Measurements from ENCODE around the gene AIG1.

Gene AIG1

GRCh38 chr6:143210420-143210819, 149.7 kb downstream of the AIG1 start:
- DNase-seq, result no peak
- ATAC-seq (ENCODE audit: insufficient read depth, low read depth), result no peak
- no peak for TF ChIP-seq EZH2 (IDR thresholded peaks at IDR 0.05; ENCODE audit: borderline replicate concordance, low read depth, low read length, severe bottlenecking)
- TF ChIP-seq CTCF (IDR thresholded peaks at IDR 0.05; ENCODE audit: borderline replicate concordance, extremely low read depth, low read length, poor library complexity, severe bottlenecking), result no peak

GRCh38 chr6:143213859-143214376, 153.2 kb downstream of the AIG1 start:
- Histone ChIP-seq H3K27me3 (ENCODE audit: insufficient read depth, low read length, poor library complexity) (no peaks in the 10 kb centered on the region), H3K4me3 (ENCODE audit: low read depth in 1 of 2, low read length in 2 of 2) (no peak overlapping the region), H3K9ac (ENCODE audit: low read depth, low read length) (no peak overlapping the region), H3K79me2 (ENCODE audit: insufficient read depth, low read length) (no peaks in the 10 kb centered on the region), H2AFZ (ENCODE audit: low read depth, low read length) (no peak overlapping the region), H3K4me2 (ENCODE audit: insufficient read depth, low read length) (no peak overlapping the region), H3K36me3 (ENCODE audit: insufficient read depth, low read length) (no peaks in the 10 kb centered on the region), H3K27ac (ENCODE audit: low read length) (no peak overlapping the region), H3K4me1 (ENCODE audit: insufficient read depth, low read length) (no peaks in the 10 kb centered on the region), H4K20me1 (ENCODE audit: insufficient read depth, low read length) (no peaks in the 10 kb centered on the region), H3K9me3 (ENCODE audit: insufficient read depth, low read length, severe bottlenecking) (no peaks in the 10 kb centered on the region)
- TF ChIP-seq EZH2 (IDR thresholded peaks at IDR 0.05; ENCODE audit: borderline replicate concordance, low read depth, low read length, severe bottlenecking) (no peak), CTCF (IDR thresholded peaks at IDR 0.05; ENCODE audit: borderline replicate concordance, extremely low read depth, low read length, poor library complexity, severe bottlenecking) (no peak)
- ATAC-seq (ENCODE audit: insufficient read depth, low read depth) (no peak), DNase-seq (no peak)

More at GRCh38 chr6:143210420-143210819, 149.7 kb downstream of the AIG1 start:
- H3K27me3 ChIP-seq (ENCODE audit: insufficient read depth, low read length, poor library complexity), result no peaks in the 10 kb centered on the region
- no peaks in the 10 kb centered on the region for H3K4me1 ChIP-seq (ENCODE audit: insufficient read depth, low read length)
- no peak overlapping the region for H3K4me3 ChIP-seq (ENCODE audit: low read depth in 1 of 2, low read length in 2 of 2)
- no peaks in the 10 kb centered on the region for H3K36me3 ChIP-seq (ENCODE audit: insufficient read depth, low read length)
- no peak overlapping the region for H2AFZ ChIP-seq (ENCODE audit: low read depth, low read length)
- no peaks in the 10 kb centered on the region for H4K20me1 ChIP-seq (ENCODE audit: insufficient read depth, low read length)
- no peak overlapping the region for H3K27ac ChIP-seq (ENCODE audit: low read length)
- H3K9ac ChIP-seq (ENCODE audit: low read depth, low read length), result no peak overlapping the region
- H3K9me3 ChIP-seq (ENCODE audit: insufficient read depth, low read length, severe bottlenecking), result no peaks in the 10 kb centered on the region
- H3K4me2 ChIP-seq (ENCODE audit: insufficient read depth, low read length), result no peak overlapping the region
- no peaks in the 10 kb centered on the region for H3K79me2 ChIP-seq (ENCODE audit: insufficient read depth, low read length)

- H3K4me3 ChIP-seq (ENCODE audit: low read depth in 1 of 2, low read length in 2 of 2), result no peak overlapping the region
- H3K4me1 ChIP-seq (ENCODE audit: insufficient read depth, low read length), result no peaks in the 10 kb centered on the region
- no peaks in the 10 kb centered on the region for H3K79me2 ChIP-seq (ENCODE audit: insufficient read depth, low read length)
- H3K27me3 ChIP-seq (ENCODE audit: insufficient read depth, low read length, poor library complexity), result no peaks in the 10 kb centered on the region
- H3K27ac ChIP-seq (ENCODE audit: low read length), result no peak overlapping the region
- H3K9me3 ChIP-seq (ENCODE audit: insufficient read depth, low read length, severe bottlenecking), result no peaks in the 10 kb centered on the region
- no peaks in the 10 kb centered on the region for H3K36me3 ChIP-seq (ENCODE audit: insufficient read depth, low read length)
- ATAC-seq (ENCODE audit: insufficient read depth, low read depth) (no peak), DNase-seq (no peak)
- no peak overlapping the region for H2AFZ ChIP-seq (ENCODE audit: low read depth, low read length)
- H3K9ac ChIP-seq (ENCODE audit: low read depth, low read length), result no peak overlapping the region
- no peak for TF ChIP-seq CTCF (IDR thresholded peaks at IDR 0.05; ENCODE audit: borderline replicate concordance, extremely low read depth, low read length, poor library complexity, severe bottlenecking)
- no peak for TF ChIP-seq EZH2 (IDR thresholded peaks at IDR 0.05; ENCODE audit: borderline replicate concordance, low read depth, low read length, severe bottlenecking)
- H4K20me1 ChIP-seq (ENCODE audit: insufficient read depth, low read length), result no peaks in the 10 kb centered on the region
- no peak overlapping the region for H3K4me2 ChIP-seq (ENCODE audit: insufficient read depth, low read length)
Observed at GRCh38 chr6:143215363-143215762, 154.7 kb downstream of the AIG1 start.

GRCh38 chr6:143215771-143216170, 155.1 kb downstream of the AIG1 start:
- Histone ChIP-seq H3K9me3 (ENCODE audit: insufficient read depth, low read length, severe bottlenecking) (no peaks in the 10 kb centered on the region), H2AFZ (ENCODE audit: low read depth, low read length) (no peak overlapping the region), H3K27me3 (ENCODE audit: insufficient read depth, low read length, poor library complexity) (no peaks in the 10 kb centered on the region), H3K9ac (ENCODE audit: low read depth, low read length) (no peak overlapping the region), H4K20me1 (ENCODE audit: insufficient read depth, low read length) (no peaks in the 10 kb centered on the region), H3K4me1 (ENCODE audit: insufficient read depth, low read length) (no peaks in the 10 kb centered on the region), H3K27ac (ENCODE audit: low read length) (no peak overlapping the region), H3K36me3 (ENCODE audit: insufficient read depth, low read length) (no peaks in the 10 kb centered on the region), H3K4me2 (ENCODE audit: insufficient read depth, low read length) (no peak overlapping the region), H3K79me2 (ENCODE audit: insufficient read depth, low read length) (no peaks in the 10 kb centered on the region), H3K4me3 (ENCODE audit: low read depth in 1 of 2, low read length in 2 of 2) (no peak overlapping the region)
- no peak for ATAC-seq (ENCODE audit: insufficient read depth, low read depth)
- DNase-seq, result no peak
- no peak for TF ChIP-seq CTCF (IDR thresholded peaks at IDR 0.05; ENCODE audit: borderline replicate concordance, extremely low read depth, low read length, poor library complexity, severe bottlenecking)
- TF ChIP-seq EZH2 (IDR thresholded peaks at IDR 0.05; ENCODE audit: borderline replicate concordance, low read depth, low read length, severe bottlenecking), result no peak
